Endothelial cell of umbilical vein (primary cell): ENCODE results near the gene MINDY4. TPM values are rescaled to one million over a fixed set of nuclear protein-coding genes. Genes with fewer than 3 reads are reported as not detected.
A peak's percentile ranks its signal among the peaks of the same experiment; 100 is the strongest.

Experiments used
- BruUV-seq: library from RNA; stranded (reverse); fragments of 400-500 nt; replicated peaks from 2 replicates; lab custom pipeline; 2021; lab: Mats Ljungman, UMichigan
- CTCF ChIA-PET: fragments of 300-600, 350-600 bp; sonication (Branson Sonifier 250); formaldehyde crosslinking; loops from one replicate; lab custom pipeline; 2021; ENCODE audit warnings: antibody characterized with exemption, inconsistent platforms; lab: Charles Lee
- POLR2A ChIA-PET: fragments of 300-600, 350-600 bp; sonication (Branson Sonifier 250); formaldehyde crosslinking; loops from one replicate; lab custom pipeline; 2021; ENCODE audit warnings: antibody characterized with exemption, inconsistent platforms; lab: Charles Lee
- DNase-seq: peaks from one replicate; pipeline ENCODE4 v3.0.0-alpha.2; 2011; ENCODE audit warnings: low read depth, low spot score
- FAIRE-seq: peaks from 2 replicates; lab custom pipeline; 2011; peaks lifted over from hg19 to GRCh38; lab: Jason Lieb, UNC
- H2AFZ ChIP-seq: 2 replicates; pipeline ENCODE4 v1.6.0; 2012; ENCODE audit warnings: low read depth, low read length, control low read depth, inconsistent platforms
- H3K27ac ChIP-seq: 2 replicates; pipeline ENCODE4 v1.5.1; 2011; ENCODE audit warnings: low read depth, mild to moderate bottlenecking, control low read depth, low read length, moderate library complexity; ENCODE audit not compliant: insufficient read depth
- H3K27me3 ChIP-seq, 2 experiments: 2 replicates each; pipeline versions ENCODE4 v1.6.0 to v1.6.1; 2011; ENCODE audit warnings: low read length in 2 of 2, mixed read lengths in 1 of 2; ENCODE audit not compliant: control insufficient read depth in 2 of 2, insufficient read depth in 2 of 2
- H3K36me3 ChIP-seq, 2 experiments: 2 replicates in 1 of 2; 3 replicates in 1 of 2; pipeline ENCODE4 v1.5.1; 2011; ENCODE audit warnings: low read length in 2 of 2, mild to moderate bottlenecking in 1 of 2, moderate library complexity in 1 of 2; ENCODE audit not compliant: control insufficient read depth in 2 of 2, insufficient read depth in 2 of 2; ENCODE audit errors: extremely low read depth in 1 of 2
- H3K4me1 ChIP-seq: 3 replicates; pipeline ENCODE4 v1.5.1; 2011; ENCODE audit warnings: mild to moderate bottlenecking, low read length; ENCODE audit not compliant: control insufficient read depth, insufficient read depth; ENCODE audit errors: extremely low read depth
- H3K4me2 ChIP-seq: 2 replicates; pipeline ENCODE4 v1.6.1; 2011; ENCODE audit warnings: low read length, control low read depth, mixed read lengths; ENCODE audit not compliant: insufficient read depth
- H3K4me3 ChIP-seq, 3 experiments: fragments of 200-600 bp in 1 of 3; sonication (generic), shearing (Covaris generic) in 1 of 3; replicated peaks in 1 of 3; 2 replicates each; pipeline ENCODE4 v1.5.1; 2011 to 2016; ENCODE audit warnings: control low read depth in 3 of 3, low read length in 3 of 3, mild to moderate bottlenecking in 2 of 3, inconsistent platforms in 1 of 3, low read depth in 1 of 3, moderate library complexity in 1 of 3; ENCODE audit not compliant: insufficient read depth in 1 of 3
- H3K79me2 ChIP-seq: 2 replicates; pipeline ENCODE4 v1.6.0; 2012; ENCODE audit warnings: low read length, inconsistent platforms; ENCODE audit not compliant: control insufficient read depth, insufficient read depth
- H3K9ac ChIP-seq: replicated peaks from 2 replicates; pipeline ENCODE3; 2011; ENCODE audit warnings: low read length, control low read depth; ENCODE audit not compliant: insufficient read depth; ENCODE audit errors: extremely low read depth
- H3K9me1 ChIP-seq: replicated peaks from 3 replicates; pipeline ENCODE4 v1.6.0; 2011; ENCODE audit warnings: mild to moderate bottlenecking, low read length; ENCODE audit not compliant: control insufficient read depth, insufficient read depth; ENCODE audit errors: extremely low read depth
- H3K9me3 ChIP-seq: replicated peaks from 2 replicates; pipeline ENCODE4 v1.5.1; 2012; ENCODE audit warnings: low read length, inconsistent platforms; ENCODE audit not compliant: control insufficient read depth, insufficient read depth
- H4K20me1 ChIP-seq: replicated peaks from 2 replicates; pipeline ENCODE3; 2011; ENCODE audit warnings: mild to moderate bottlenecking, low read length; ENCODE audit not compliant: control insufficient read depth, insufficient read depth; ENCODE audit errors: extremely low read depth
- CTCF ChIP-seq, 2 donors: IDR thresholded peaks; 1 replicate in 1 of 2; 2 replicates in 1 of 2; pipeline ENCODE4 v1.5.1; 2011; ENCODE audit warnings: low read length in 2 of 2, mild to moderate bottlenecking in 2 of 2, moderate library complexity in 2 of 2, control low read depth in 1 of 2, inconsistent platforms in 1 of 2, low read depth in 1 of 2; ENCODE audit not compliant: insufficient read depth in 1 of 2; ENCODE audit errors: extremely low read depth in 1 of 2
- EZH2 ChIP-seq: IDR thresholded peaks from 2 replicates; pipeline ENCODE4 v1.6.1; 2012; ENCODE audit warnings: borderline replicate concordance, low read depth, mild to moderate bottlenecking, moderate library complexity, low read length, inconsistent platforms; ENCODE audit not compliant: severe bottlenecking
- FOS ChIP-seq: IDR thresholded peaks from 2 replicates; pipeline ENCODE4 v1.6.1; 2011; ENCODE audit warnings: mild to moderate bottlenecking, low read length, moderate library complexity, borderline replicate concordance; ENCODE audit not compliant: insufficient read depth
- GATA2 ChIP-seq: IDR thresholded peaks from 2 replicates; pipeline ENCODE4 v1.7.0; 2011; ENCODE audit warnings: low read depth, mild to moderate bottlenecking, moderate library complexity, mixed read lengths, low read length; ENCODE audit not compliant: insufficient read length, insufficient read depth
- JUN ChIP-seq: IDR thresholded peaks from 2 replicates; pipeline ENCODE4 v1.6.1; 2011; ENCODE audit warnings: borderline replicate concordance, low read depth; ENCODE audit not compliant: insufficient read length, insufficient read depth
- MAX ChIP-seq: IDR thresholded peaks from 2 replicates; pipeline ENCODE4 v1.6.1; 2011; ENCODE audit not compliant: insufficient read depth, insufficient read length
- MYC ChIP-seq: IDR thresholded peaks from one replicate; pipeline ENCODE4 v1.6.1; 2011; ENCODE audit warnings: mild to moderate bottlenecking, low read depth, low read length
- POLR2A ChIP-seq: IDR thresholded peaks from 2 replicates; pipeline ENCODE4 v1.6.1; 2012; ENCODE audit warnings: low read depth, mild to moderate bottlenecking, control low read depth, low read length
- POLR2AphosphoS5 ChIP-seq: IDR thresholded peaks from 2 replicates; pipeline ENCODE4 v1.6.1; 2012; ENCODE audit warnings: low read depth, mild to moderate bottlenecking, control low read depth, low read length, moderate library complexity; ENCODE audit not compliant: insufficient read depth
- dilution Hi-C: fragments of 300-500 bp; cut with MboI; formaldehyde crosslinking; loops from one replicate; pipeline ENCODE4 v1.15.0; 2019; ENCODE audit warnings: low sequenced_read_pairs; ENCODE audit not compliant: extremely low pct_ligation_motif_present
- intact Hi-C: fragments of 100-400 bp; cut with micrococcal nuclease; formaldehyde crosslinking; loops from one replicate; pipeline ENCODE4 v1.10.0; 2022
- polyA plus RNA-seq, 4 experiments: library from polyadenylated mRNA; depleted of rRNA in 3 of 4; stranded (reverse) in 3 of 4; unstranded in 1 of 4; fragments of >200 nt; gene quantifications; 2 replicates each; pipeline versions ENCODE4 v1.2.1 to v1.2.3, GENCODE V29; 2011 to 2012; ENCODE audit warnings: missing spikeins in 1 of 4
- total RNA-seq: library from RNA; stranded (reverse); gene quantifications from 2 replicates; pipeline ENCODE4 v1.2.3, GENCODE V29; 2021

MINDY4 gene
- total and polyA plus RNA-seq, 2 donors (not counting 3 experiments of a cell fraction or from before 2014, with no cell fraction given): 2.2 to 4.7 TPM

- TF ChIP-seq MYC: no peak
- POLR2A ChIA-PET: interaction anchor here (1.0 kb wide), 1 partner anchor 28 kb away, joined by 4 read pairs; no protein-coding TSS in a partner anchor
- Histone ChIP-seq H3K9me3 (no peaks in the 10 kb centered on the region), H4K20me1 (no peaks in the 10 kb centered on the region), H3K79me2 (no peaks in the 10 kb centered on the region), H3K4me2 (no peak overlapping the region), H3K4me1 (peaks cover 26% of the 10 kb centered on the region), H2AFZ (no peak overlapping the region), H3K9me1 (no peaks in the 10 kb centered on the region), H3K27ac (no peak overlapping the region), H3K27me3 (no peaks in the 10 kb centered on the region), H3K9ac (no peak overlapping the region), H3K36me3 (no peaks in the 10 kb centered on the region), H3K4me3 (no peak overlapping the region)
- no TSS peak for BruUV-seq
- dilution Hi-C loops: no loop called here
- FAIRE-seq (no peak), DNase-seq (no peak)
- CTCF ChIA-PET: interaction anchor here (1.6 to 1.7 kb wide), 2 partner anchors 94 to 278 kb away, joined by 6 read pairs; no protein-coding TSS in a partner anchor
- intact Hi-C loops: no loop called here
These were observed 73.7 kb downstream of the MINDY4 start for GRCh38 chr7:30844916-30845315.

- CTCF ChIA-PET: interaction anchor here (1.3 to 1.7 kb wide), 3 partner anchors 25 to 277 kb away, joined by 3 to 6 read pairs (median 6); no protein-coding TSS in a partner anchor
- DNase-seq: peak; percentile 63
- intact Hi-C loops: no loop called here
- H3K9ac ChIP-seq: no peak overlapping the region
- peaks cover 24% of the 10 kb centered on the region for H3K4me1 ChIP-seq
- no peak overlapping the region for H3K27ac ChIP-seq
- dilution Hi-C loops: no loop called here
- TF ChIP-seq FOS: no peak
- TF ChIP-seq MYC: no peak
- no peak for TF ChIP-seq MAX
- no peak for TF ChIP-seq POLR2A
- no peak for TF ChIP-seq EZH2
- TF ChIP-seq POLR2AphosphoS5: no peak
- no peak for TF ChIP-seq JUN
- TF ChIP-seq GATA2: no peak
- TF ChIP-seq CTCF (IDR thresholded peaks at IDR 0.05; ENCODE audit: extremely low read depth in 1 of 2, insufficient read depth in 1 of 2, low read depth in 1 of 2, low read length in 2 of 2): no peak
- no peaks in the 10 kb centered on the region for H3K27me3 ChIP-seq
- H3K36me3 ChIP-seq: no peaks in the 10 kb centered on the region
- no TSS peak for BruUV-seq
- no peaks in the 10 kb centered on the region for H4K20me1 ChIP-seq
- H3K9me1 ChIP-seq: no peaks in the 10 kb centered on the region
- FAIRE-seq: peak; percentile 69
- H3K9me3 ChIP-seq: no peaks in the 10 kb centered on the region
- H3K79me2 ChIP-seq: no peaks in the 10 kb centered on the region
- no peak overlapping the region for H3K4me3 ChIP-seq
- POLR2A ChIA-PET: interaction anchor here (1.0 kb wide), 1 partner anchor 29 kb away, joined by 4 read pairs; no protein-coding TSS in a partner anchor
- no peak overlapping the region for H2AFZ ChIP-seq
- no peak overlapping the region for H3K4me2 ChIP-seq
These were observed 74.4 kb downstream of the MINDY4 start for GRCh38 chr7:30845426-30846135.
